K562 (cell line): ENCODE data around the gene GIT2. TPM values are rescaled to one million over a fixed set of nuclear protein-coding genes. Genes with fewer than 3 reads are reported as not detected.

ENCODE experiments used
- ATAC-seq: fragments of 200-7000 bp; cut with Tn5 transposase; 3 replicates; pipeline ENCODE4 v1.9.1; 2020; ENCODE audit warnings: moderate library complexity
- BruUV-seq: library from RNA; stranded (reverse); fragments of 400-500 nt; replicated peaks from 2 replicates; lab custom pipeline; 2021; lab: Mats Ljungman, UMichigan
- CTCF ChIA-PET: fragments of 300-600 bp; formaldehyde crosslinking; extraction: SDS; loops from one replicate; lab custom pipeline; 2021; ENCODE audit warnings: low intra/inter-chr PET ratio; lab: Yijun Ruan, JAX
- POLR2A ChIA-PET: fragments of 300-600, 350-650 bp; sonication (Branson Sonifier 250); formaldehyde crosslinking; extraction: SDS; loops from one replicate; lab custom pipeline; 2021; ENCODE audit warnings: antibody characterized with exemption, inconsistent platforms; lab: Yijun Ruan, JAX
- DNase-seq, 4 experiments: peaks; one replicate each; pipeline versions ENCODE4 v3.0.0 to v3.0.0-alpha.2; 2011 to 2018; ENCODE audit warnings: low spot score in 3 of 4, mixed read lengths in 3 of 4; ENCODE audit errors: extremely low read depth in 1 of 4
- FAIRE-seq: peaks from 2 replicates; lab custom pipeline; 2011; peaks lifted over from hg19 to GRCh38; lab: Jason Lieb, UNC
- H2AFZ ChIP-seq: 2 replicates; pipeline ENCODE4 v1.6.0; 2011; ENCODE audit warnings: low read depth, low read length, control low read depth, inconsistent platforms
- H3K27ac ChIP-seq: fragments of 200-600 bp; 3 replicates; pipeline ENCODE4 v1.8.0; 2011; ENCODE audit warnings: low read depth, mild to moderate bottlenecking, control low read depth, inconsistent platforms, low read length, moderate library complexity, mixed read lengths; ENCODE audit errors: extremely low read depth
- H3K27me3 ChIP-seq, 2 experiments: fragments of 300-600 bp in 1 of 2; 2 replicates in 1 of 2; 3 replicates in 1 of 2; pipeline versions ENCODE4 v1.6.0 to v1.8.0; 2011; ENCODE audit warnings: inconsistent platforms in 2 of 2, low read length in 2 of 2, mild to moderate bottlenecking in 1 of 2, mixed read lengths in 1 of 2, moderate library complexity in 1 of 2; ENCODE audit not compliant: control insufficient read depth in 2 of 2, insufficient read depth in 2 of 2
- H3K36me3 ChIP-seq: fragments of 300-600 bp; 3 replicates; pipeline ENCODE4 v1.8.0; 2011; ENCODE audit warnings: mild to moderate bottlenecking, low read length, inconsistent platforms; ENCODE audit not compliant: control insufficient read depth, insufficient read depth
- H3K4me1 ChIP-seq, 2 experiments: fragments of 200-600 bp in 1 of 2; replicated peaks in 1 of 2; 2 replicates in 1 of 2; 3 replicates in 1 of 2; pipeline versions ENCODE4 v1.5.1 to v1.8.0; 2011; ENCODE audit warnings: inconsistent platforms in 2 of 2, low read length in 2 of 2, mild to moderate bottlenecking in 1 of 2, mixed read lengths in 1 of 2, moderate library complexity in 1 of 2; ENCODE audit not compliant: control insufficient read depth in 2 of 2, insufficient read depth in 2 of 2
- H3K4me2 ChIP-seq: 2 replicates; pipeline ENCODE4 v1.6.1; 2011; ENCODE audit warnings: low read length, control low read depth, inconsistent platforms, mixed read lengths; ENCODE audit not compliant: insufficient read depth
- H3K4me3 ChIP-seq: fragments of 200-600 bp; sonication (generic), shearing (Covaris generic); 2 replicates; pipeline ENCODE4 v1.5.1; 2016; ENCODE audit warnings: control low read depth, inconsistent platforms
- H3K79me2 ChIP-seq: fragments of 200-600 bp; 3 replicates; pipeline ENCODE4 v1.8.0; 2011; ENCODE audit warnings: low read length, inconsistent platforms; ENCODE audit not compliant: control insufficient read depth, insufficient read depth
- H3K9ac ChIP-seq, 2 experiments: 2 replicates each; pipeline versions ENCODE4 v1.6.0 to v1.6.1; 2011; ENCODE audit warnings: low read depth in 2 of 2, low read length in 2 of 2, control low read depth in 1 of 2, inconsistent platforms in 1 of 2, mild to moderate bottlenecking in 1 of 2, mixed read lengths in 1 of 2; ENCODE audit not compliant: insufficient read depth in 1 of 2
- H3K9me1 ChIP-seq: one replicate; pipeline ENCODE4 v1.6.0; 2011; ENCODE audit warnings: inconsistent platforms, mild to moderate bottlenecking, low read length, moderate library complexity; ENCODE audit not compliant: control insufficient read depth, insufficient read depth
- H3K9me3 ChIP-seq: replicated peaks from 2 replicates; pipeline ENCODE4 v1.5.1; 2011; ENCODE audit warnings: low read depth, low read length, inconsistent platforms; ENCODE audit not compliant: control insufficient read depth, insufficient read depth
- H4K20me1 ChIP-seq: replicated peaks from 2 replicates; pipeline ENCODE4 v1.6.1; 2011; ENCODE audit warnings: low read length, inconsistent platforms, mixed read lengths; ENCODE audit not compliant: control insufficient read depth, insufficient read depth
- DACH1 ChIP-seq: fragments of 450-650 bp; IDR thresholded peaks from 2 replicates; pipeline ENCODE4 v1.6.1; 2018; ENCODE audit not compliant: partially characterized antibody
- E4F1 ChIP-seq: fragments of 250-450 bp; sonication (Bioruptor Pico); IDR thresholded peaks from 2 replicates; pipeline ENCODE4 v1.5.0; 2021; ENCODE audit warnings: mild to moderate bottlenecking, borderline replicate concordance
- ILF3 ChIP-seq: fragments of 450-650 bp; IDR thresholded peaks from 2 replicates; pipeline ENCODE4 v1.6.1; 2018; ENCODE audit warnings: antibody characterized with exemption, mild to moderate bottlenecking, moderate library complexity, borderline replicate concordance
- USF1 ChIP-seq: sonication (generic); formaldehyde crosslinking; IDR thresholded peaks from 2 replicates; pipeline ENCODE4 v1.9.0; 2022; ENCODE audit warnings: mild to moderate bottlenecking, missing genetic modification reagents
- ZC3H11A ChIP-seq: IDR thresholded peaks from 2 replicates; pipeline ENCODE4 v1.6.1; 2012; ENCODE audit warnings: low read depth, low read length, improper control_type of control experiment
- ZNF253 ChIP-seq: fragments of 250-450 bp; sonication (Bioruptor Pico); conservative IDR thresholded peaks from 2 replicates; pipeline ENCODE4 v1.6.1; 2021; ENCODE audit warnings: mild to moderate bottlenecking
- ZNF431 ChIP-seq: sonication (generic); formaldehyde crosslinking; IDR thresholded peaks from 2 replicates; pipeline ENCODE4 v1.8.0; 2022; ENCODE audit warnings: mild to moderate bottlenecking, missing genetic modification reagents
- ZNF696 ChIP-seq: fragments of 250-450 bp; sonication (Bioruptor Pico); conservative IDR thresholded peaks from 2 replicates; pipeline ENCODE4 v1.4.0; 2020; ENCODE audit warnings: mild to moderate bottlenecking, moderate library complexity
- ZNF785 ChIP-seq: fragments of 250-450 bp; sonication (Bioruptor Pico); IDR thresholded peaks from 2 replicates; pipeline ENCODE4 v1.4.0; 2020; ENCODE audit warnings: mild to moderate bottlenecking
- WGBS: fragments of 100-300 bp; shearing (Covaris generic); methylation state at CpG from one replicate; pipeline ENCODE4 v1.1.6; 2016; ENCODE audit warnings: low coverage, mixed read lengths; ENCODE audit not compliant: insufficient coverage; ENCODE audit errors: missing lambda C conversion rate; 5-methylcytosine and 5-hydroxymethylcytosine counted together
- in situ Hi-C: fragments of 300-500 bp; cut with MboI; formaldehyde crosslinking; loops from 4 replicates; pipeline ENCODE4 v1.15.0; 2018; ENCODE audit warnings: inconsistent platforms, mixed read lengths
- intact Hi-C: fragments of 100-400 bp; cut with micrococcal nuclease; formaldehyde crosslinking; loops from 2 replicates; pipeline ENCODE4 v1.14.2; 2022
- polyA plus RNA-seq, 8 experiments: library from polyadenylated mRNA; depleted of rRNA in 4 of 8; stranded (reverse) in 5 of 8; unstranded in 3 of 8; fragments of >200 nt; fragmentation: Nextera tagmentation in 2 of 8; fragmentation: Illumina TruSeq in 1 of 8; extraction: Ambion mirVana in 2 of 8; extraction: Trizol in 1 of 8; gene quantifications; 2 replicates each; pipeline versions ENCODE4 v1.2.1 to v1.2.3, GENCODE V29; 2011 to 2014; ENCODE audit warnings: inconsistent platforms in 1 of 8, missing spikeins in 1 of 8
- total RNA-seq, 7 experiments: library from RNA; depleted of rRNA in 6 of 7; stranded (reverse); fragments of >200 nt in 6 of 7; fragmentation: Illumina TruSeq in 2 of 7; extraction: Trizol in 2 of 7; gene quantifications; 2 replicates each; pipeline versions ENCODE4 v1.2.1 to v1.2.3, GENCODE V29; 2011 to 2021; ENCODE audit warnings: low replicate concordance in 1 of 7

The GIT2 gene
- total and polyA plus RNA-seq, 9 of the 15 experiments (the other 6 are each of a cell fraction or from before 2014, with no cell fraction given), result 4.0 to 30.4 (median 23.5) TPM

GRCh38 chr12:109943811-109944210, 52.4 kb downstream of the GIT2 start:
- no peak for FAIRE-seq
- no TSS peak for BruUV-seq

GRCh38 chr12:109940339-109940923, 55.7 kb downstream of the GIT2 start:
- no peaks in the 10 kb centered on the region for H3K27me3 ChIP-seq
- intact Hi-C loops, result no loop called here
- no peak overlapping the region for H2AFZ ChIP-seq
- no peak for ATAC-seq
- no peak overlapping the region for H3K27ac ChIP-seq
- POLR2A ChIA-PET, result interaction anchor here (0.7 to 0.9 kb wide), 2 partner anchors 37 to 78 kb away, joined by 4 read pairs; no protein-coding TSS in a partner anchor
- H3K36me3 ChIP-seq, result peaks cover 36% of the 10 kb centered on the region; the same call in 2 of the 3 replicates
- DNase-seq, result no peak
- H3K9me1 ChIP-seq, result no peaks in the 10 kb centered on the region
- no peaks in the 10 kb centered on the region for H3K79me2 ChIP-seq
- no peak overlapping the region for H3K9ac ChIP-seq
- H3K4me3 ChIP-seq, result no peak overlapping the region
- no peak for FAIRE-seq
- no TSS peak for BruUV-seq
- in situ Hi-C loops, result no loop called here
- WGBS, result 83% methylated on average over 6 of the region's 6 CpGs
- no peaks in the 10 kb centered on the region for H3K9me3 ChIP-seq
- H3K4me2 ChIP-seq, result no peak overlapping the region
- H3K4me1 ChIP-seq, result no peaks in the 10 kb centered on the region; a peak in 1 of 5 replicates
- CTCF ChIA-PET, result no interaction called here
- no peak for TF ChIP-seq E4F1
- TF ChIP-seq ZC3H11A, result no peak
- no peak for TF ChIP-seq ZNF253
- H4K20me1 ChIP-seq, result no peaks in the 10 kb centered on the region

More at GRCh38 chr12:109943811-109944210, 52.4 kb downstream of the GIT2 start:
- intact Hi-C loops (no loop called here), in situ Hi-C loops (no loop called here)
- 73% methylated on average over 7 of the region's 7 CpGs for WGBS
- Histone ChIP-seq H3K4me1 (no peaks in the 10 kb centered on the region; a peak in 1 of 5 replicates), H3K4me3 (no peak overlapping the region), H3K9me3 (no peaks in the 10 kb centered on the region), H3K79me2 (no peaks in the 10 kb centered on the region), H2AFZ (no peak overlapping the region), H3K9ac (no peak overlapping the region), H3K9me1 (no peaks in the 10 kb centered on the region), H3K27ac (no peak overlapping the region), H3K4me2 (no peak overlapping the region), H4K20me1 (no peaks in the 10 kb centered on the region), H3K36me3 (peaks cover 37% of the 10 kb centered on the region; the same call in 2 of the 3 replicates), H3K27me3 (no peaks in the 10 kb centered on the region)
- no peak for DNase-seq
- no peak for ATAC-seq
- ChIA-PET CTCF (no interaction called here), POLR2A (no interaction called here)
- no peak for TF ChIP-seq ILF3
- TF ChIP-seq ZNF431 (CRISPR knock-in tag), result no peak
- no peak for TF ChIP-seq USF1
- TF ChIP-seq DACH1, result no peak
- no peak for TF ChIP-seq ZNF696 (CRISPR knock-in tag)
- TF ChIP-seq ZNF785 (CRISPR knock-in tag), result no peak
